Measurements from ENCODE around the gene SLC44A4.

SLC44A4 gene

DNA sequence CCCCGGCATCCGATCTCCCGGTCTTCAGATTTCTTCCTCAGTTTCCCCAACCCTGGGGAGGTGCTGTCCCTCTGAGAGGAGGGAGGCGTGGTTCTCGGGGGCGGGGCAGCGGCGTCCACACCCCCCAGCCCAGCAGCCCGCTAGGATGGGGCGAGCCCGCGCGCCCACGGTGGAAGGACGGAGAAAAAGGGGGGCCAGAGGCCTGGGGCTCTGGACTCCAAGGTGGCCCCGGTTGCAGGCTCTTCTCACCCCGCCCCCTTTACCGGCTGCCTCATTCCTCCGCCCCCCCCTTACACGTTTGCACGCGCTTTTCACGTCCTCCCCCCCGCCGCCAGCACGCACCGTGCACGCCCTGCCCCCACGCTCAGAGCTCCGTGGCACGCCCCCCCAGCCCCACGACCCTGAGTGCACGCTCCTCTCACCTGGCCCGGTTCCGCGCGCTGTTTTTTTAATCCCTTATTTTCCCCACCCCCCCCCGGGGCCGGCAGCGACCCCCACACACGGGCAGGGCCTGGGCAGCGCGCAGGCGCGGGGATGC, 22.7 kb upstream of the SLC44A4 start:
- DNase-seq (ENCODE audit: low read depth) = peak; percentile 56

DNA sequence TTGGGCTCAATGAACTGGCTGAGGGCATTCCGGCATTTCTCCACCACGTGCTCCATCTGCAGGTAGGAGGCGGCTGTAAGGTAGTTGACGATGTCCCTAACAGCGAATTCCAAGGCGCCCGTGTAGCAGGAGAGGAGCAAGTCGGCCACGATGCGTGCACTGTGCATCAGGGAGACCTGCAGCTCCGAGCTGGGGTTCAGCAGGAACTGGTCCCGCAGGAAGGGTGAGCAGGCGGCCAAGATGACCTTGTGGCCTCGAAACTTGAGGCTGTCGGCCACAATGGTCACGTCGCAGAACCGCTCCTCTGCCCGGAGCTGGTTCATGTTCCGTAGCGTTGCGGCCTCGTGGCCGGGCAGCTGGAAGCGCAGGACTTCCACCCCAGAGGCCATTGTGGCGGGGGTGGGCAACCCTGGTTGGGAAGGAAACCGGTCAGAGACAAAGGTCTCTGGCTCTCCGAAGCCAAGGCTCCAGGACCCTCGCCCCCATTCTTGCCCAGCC, 22.2 kb upstream of the SLC44A4 start:
- DNase-seq (ENCODE audit: low read depth) = no peak

DNA sequence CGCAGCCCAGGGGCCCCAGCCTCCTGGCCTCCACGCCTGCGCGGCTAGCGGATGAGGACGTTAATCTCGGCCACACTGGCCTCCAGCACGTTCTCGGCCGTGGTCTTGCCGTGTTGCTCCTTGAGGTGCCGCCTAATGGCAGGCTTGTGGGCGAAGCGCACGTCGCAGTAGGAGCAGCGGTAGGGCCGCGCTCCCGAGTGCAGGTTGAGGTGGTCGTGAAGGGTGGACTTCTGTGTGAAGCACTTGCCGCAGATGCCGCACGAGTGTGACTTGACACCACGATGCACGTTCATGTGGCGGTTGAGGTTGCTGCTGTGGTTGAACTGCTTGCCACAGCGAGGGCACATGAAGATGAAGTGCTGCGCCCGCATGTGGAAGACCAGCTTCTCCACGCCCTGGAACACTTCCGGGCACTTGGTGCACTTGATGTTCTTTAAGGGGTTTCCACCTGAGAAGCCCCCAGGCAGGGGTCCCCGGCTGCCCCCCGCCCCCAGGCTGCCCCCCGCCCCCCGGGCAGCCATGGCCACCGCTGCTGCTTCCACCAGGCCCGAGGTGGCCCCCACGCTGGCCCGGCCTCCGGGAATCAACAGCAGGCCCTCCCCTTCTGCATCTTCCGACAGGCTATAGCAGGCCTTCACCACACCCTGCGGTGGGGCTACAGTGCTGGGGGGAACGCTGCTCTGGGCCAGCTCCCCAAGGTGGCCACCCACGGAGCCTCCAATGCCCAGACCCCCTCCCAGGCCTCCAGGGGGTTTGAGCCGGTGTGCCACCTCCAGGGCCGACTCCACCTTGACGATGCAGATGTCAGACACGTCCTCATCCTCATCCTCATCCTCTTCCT, 21.3 kb upstream of the SLC44A4 start:
- no peak for DNase-seq (ENCODE audit: low read depth)

DNA sequence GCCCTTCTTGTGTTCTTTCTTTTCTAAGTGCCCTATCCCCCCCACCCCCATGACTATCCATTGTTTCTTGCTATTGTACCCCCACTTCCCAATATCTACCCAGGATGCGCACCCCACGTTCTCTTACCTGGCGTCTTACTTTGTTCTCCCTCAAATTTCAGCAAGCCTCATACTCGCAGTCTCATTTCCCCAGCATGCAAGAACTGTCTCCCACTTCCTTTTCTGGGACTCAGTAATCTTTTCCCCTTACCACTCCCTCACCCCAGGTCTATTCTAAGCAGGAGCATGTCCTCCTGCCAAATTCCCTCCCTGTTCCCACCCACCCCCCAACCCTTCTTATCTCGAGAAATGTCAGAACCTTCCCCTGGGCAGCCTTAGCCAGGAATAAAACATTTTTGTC, 20.4 kb upstream of the SLC44A4 start:
- DNase-seq (ENCODE audit: low read depth) = no peak

DNA sequence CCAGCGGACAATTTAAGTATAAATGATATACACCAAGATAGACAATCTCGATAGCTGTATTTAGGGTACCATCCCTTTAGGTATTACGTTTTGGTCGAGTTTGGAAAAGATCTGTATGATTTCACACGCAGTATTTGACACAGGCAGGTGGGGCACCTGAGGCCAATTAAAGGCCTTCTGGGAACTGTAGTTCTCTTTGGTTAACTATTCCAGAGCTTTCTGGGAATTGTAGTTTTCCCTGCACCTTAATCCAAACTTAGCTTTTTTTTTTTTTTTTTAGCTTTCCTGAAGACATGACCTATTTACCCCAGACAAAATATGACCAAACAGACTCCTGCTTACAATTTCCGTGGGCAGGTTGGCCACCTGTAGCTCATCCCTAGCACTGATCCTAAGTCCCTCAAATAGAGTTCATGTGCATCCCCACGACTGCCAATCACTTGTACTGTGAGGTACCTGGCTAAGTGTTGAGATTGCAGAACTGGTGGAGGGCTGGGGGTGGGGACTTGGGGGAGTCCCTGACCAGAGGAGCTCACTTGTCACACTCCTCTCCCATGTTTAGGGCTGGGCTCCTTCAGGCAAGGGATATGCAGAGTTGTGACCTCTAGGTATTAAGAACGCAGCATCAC, 19.7 kb upstream of the SLC44A4 start:
- DNase-seq (ENCODE audit: low read depth) = no peak

DNA sequence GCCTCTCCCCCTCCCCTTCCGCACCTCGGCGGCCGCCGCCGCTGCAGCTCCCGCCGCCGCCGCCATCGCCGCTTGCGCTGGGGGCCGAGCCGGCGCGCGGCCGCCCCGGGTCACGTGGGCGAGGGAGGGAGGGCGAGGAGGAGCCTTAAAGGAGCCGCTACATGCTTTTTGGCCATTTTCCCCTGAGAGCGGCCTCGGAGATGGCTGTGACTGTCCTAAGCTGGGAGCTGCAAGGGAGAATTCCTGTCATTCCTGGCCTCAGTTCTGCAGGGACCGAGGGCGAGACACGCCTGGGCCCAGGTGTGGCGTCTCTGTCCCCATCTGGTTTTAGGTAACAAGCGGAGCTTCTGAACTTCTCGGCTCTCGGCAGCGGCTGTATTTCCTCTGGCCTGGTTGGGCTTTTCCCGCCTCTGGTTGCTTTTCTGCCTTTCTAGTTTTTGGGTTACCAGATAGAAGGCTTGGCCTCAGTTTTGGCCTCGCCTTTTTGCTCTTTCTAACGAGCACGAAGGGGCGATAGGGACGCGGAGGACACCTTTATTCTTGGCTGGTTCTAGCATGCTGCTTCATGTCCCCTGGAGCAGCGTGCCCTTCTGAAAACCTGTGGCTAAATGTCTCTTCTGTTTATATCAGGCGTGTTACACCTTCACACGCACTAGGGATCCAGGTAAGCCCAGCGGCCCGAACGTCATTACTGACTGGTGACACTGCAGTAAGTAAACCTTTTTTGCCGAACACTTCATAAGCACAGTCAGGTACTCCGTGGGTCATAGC, 19.0 kb upstream of the SLC44A4 start, which contains the start of gene EHMT2:
Gene EHMT2, minus strand, starts transcription at position 87 of the 771 bp plus-strand sequence. Its CDS starts 21 bp downstream, at position 66.
- DNase-seq (ENCODE audit: low read depth) = peak; percentile 79

DNA sequence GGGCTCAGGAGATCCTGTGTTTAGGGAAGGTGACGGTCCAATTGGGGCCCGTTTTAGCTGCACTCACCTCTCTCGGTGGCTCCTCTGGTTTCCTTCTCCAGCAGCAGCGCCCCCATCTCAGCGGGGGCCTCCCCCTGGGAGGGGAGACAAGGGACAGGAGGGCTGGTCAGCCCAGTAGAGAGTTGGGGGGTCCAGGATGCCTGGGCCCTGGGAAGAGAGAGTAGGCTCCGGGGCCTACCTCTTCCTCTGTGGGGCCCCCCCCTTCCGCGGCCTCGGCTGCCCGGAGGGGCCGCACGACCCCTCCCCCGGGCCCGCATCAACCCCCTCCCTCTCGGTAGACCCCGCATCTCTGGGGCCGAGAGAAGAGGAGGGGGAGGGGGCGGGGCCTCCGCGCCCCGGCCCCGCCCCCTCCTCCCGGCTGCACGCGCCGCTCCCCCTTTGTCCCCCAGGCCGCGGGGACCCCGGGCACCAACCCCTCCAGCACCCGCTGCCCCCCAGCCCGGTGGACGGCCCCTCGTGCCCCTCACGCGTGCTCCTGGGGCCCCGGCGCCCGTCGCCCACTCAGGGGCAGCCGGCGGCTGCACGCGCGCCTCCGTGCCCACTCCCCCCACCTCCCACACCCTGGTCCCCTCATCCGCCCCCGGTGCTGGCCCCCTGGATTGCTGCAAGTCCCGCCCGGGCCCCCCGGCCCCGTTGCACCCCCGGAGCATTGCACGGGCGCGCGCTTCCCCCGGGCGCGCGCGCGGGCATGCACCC, 18.2 kb upstream of the SLC44A4 start:
- DNase-seq (ENCODE audit: low read depth) = no peak

DNA sequence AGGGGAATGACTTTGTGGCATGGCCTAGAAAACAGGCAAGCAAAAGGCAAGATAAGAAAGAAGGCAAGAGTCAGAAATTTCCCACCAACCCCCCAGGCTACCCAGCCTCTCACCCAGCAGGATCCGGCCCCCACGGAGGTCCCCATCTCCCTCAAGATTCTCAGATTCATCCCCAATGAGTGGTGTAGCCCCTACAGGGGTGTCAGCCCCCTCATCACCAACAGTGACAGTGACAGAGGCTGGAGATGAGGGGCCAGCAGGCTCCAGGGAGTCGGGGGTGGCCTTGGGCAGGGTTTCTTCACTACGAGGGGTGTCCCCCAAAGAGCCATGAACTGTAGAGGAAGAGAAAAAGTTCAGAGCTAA, 17.7 kb upstream of the SLC44A4 start:
- no peak for DNase-seq (ENCODE audit: low read depth)

DNA sequence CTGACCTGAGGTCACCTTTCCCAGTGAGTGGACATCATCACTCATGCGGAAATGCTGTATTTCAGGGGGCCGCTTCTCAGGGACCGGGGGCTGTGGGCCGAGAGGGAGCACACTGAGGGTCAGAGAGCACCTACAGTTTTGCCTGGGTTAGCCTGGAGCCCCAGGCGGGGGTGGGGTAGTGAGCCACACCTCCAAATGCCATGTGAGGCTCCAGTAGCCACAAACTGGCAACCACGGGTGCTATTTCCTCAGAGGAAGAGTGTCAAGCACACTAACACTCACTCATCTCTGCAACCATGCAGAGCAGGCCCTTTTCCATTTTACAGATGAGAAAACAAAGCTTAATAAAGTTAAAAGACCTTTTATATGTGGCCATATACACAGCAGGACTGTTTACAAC, 14.0 kb upstream of the SLC44A4 start:
- no peak for DNase-seq (ENCODE audit: low read depth)

DNA sequence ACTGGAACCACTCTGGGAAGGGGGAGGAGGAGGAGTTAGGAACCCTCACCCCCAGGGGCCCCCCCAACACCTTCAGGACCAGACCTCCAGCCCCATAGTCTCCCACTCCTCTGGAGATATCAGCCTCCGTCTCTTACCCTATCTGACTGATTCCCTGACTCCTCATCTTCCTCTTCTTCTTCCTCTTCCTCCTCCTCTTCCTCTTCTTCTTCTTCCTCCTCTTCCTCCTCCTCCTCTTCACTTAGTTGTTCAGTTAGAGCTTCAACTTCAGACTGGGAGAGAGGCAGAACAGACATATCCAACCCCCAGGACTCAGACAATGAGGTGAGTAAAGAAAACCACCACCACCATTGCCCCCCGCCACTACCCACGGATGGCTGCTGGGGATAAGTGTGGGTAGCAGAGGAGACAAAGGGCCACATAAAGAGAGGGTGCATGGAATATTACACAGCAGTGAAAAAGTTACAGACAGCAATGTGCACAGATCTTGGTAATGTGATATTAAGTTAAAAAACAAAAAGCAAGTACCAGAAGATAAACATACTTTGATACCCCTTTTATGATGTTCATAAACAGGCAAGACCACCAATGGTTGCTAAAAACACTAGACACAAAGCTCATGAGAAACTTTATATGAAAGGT, 10.7 kb upstream of the SLC44A4 start:
- DNase-seq (ENCODE audit: low read depth) = no peak

DNA sequence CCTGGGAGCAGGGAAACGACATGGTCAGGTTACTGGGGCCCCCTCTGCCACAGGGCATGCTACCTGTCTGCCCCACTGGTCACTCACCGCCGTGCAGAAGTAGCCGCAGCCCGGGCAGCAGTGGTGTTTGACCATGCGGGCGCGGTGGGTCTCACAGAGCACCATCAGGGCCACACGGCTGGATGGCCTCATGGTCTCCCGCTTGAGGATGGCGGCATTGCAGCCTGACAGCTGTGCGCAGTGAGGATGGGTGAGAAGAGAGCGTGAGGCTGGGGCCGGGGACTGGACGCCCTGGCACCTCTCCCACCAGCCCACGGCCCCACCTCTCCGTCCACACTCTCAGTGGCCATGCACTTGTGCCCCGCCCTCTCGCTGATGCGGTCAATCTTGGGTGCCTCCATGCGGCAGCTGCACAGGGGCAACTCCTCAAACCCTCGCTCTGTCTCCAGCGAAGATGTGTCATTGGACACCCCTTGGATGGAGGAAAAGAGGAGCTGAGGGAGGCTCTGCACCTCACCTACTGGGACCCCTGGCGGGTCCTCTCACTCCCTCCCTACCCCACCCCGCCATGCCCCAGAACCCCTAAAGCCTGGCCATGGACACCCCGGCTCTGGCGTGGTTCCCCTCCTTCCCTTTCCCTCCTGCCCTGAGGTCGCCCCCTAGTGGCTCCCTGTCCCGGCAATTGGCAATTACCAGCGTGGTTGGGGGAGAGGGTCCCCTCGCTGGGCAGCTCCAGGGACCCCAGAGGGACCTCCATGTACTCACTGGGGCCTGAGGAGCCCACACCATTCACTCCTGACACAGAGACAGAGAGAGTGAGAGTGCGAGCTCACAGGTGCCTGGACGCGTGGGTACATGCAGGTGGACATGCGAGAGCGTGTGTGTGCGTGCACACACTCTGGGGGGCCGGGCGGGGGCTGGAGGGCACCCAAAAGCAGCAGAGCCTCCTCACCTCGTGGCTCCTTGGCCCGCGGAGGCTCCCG, 9.8 kb upstream of the SLC44A4 start:
- DNase-seq (ENCODE audit: low read depth) = no peak

DNA sequence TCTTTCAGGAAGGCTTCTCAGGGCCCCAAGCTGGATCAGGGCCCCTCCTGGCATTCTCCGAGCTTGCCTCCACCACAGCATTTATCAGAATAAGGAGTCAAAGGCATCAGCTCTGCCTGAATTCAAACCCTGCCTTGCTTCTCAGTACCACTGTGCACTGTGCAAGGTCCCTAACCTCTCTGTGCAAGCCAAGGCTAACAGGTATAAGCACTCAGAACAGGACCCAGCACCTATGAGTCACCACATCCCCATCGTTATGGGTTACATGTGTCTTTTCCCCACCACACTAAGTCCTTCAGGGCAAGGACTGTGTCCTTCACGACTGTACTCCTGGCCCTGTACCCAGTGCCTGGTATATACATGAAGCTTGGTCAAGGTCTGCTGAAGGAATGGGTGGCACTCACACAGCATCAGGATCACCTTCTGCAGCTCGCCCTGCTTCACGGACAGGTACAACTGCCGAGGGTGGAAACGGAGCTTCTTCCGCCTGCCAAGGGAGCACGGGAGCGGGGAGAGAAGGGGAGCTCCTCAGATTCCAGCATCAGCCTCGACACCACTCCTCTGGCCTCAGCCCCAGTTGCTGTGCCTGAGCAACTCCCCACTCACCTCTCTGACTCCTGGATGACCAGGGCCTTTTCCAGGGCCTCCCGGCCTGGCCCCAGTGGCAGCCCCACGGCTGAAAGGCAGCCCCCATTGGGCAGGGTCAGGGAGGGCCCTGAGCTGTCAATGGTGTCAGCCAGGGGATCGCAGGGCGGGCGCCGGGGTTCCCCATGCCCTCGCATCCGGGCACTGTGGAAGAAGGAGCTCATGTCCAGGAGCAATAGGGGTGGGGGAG, 8.6 kb upstream of the SLC44A4 start:
- DNase-seq (ENCODE audit: low read depth) = no peak

DNA sequence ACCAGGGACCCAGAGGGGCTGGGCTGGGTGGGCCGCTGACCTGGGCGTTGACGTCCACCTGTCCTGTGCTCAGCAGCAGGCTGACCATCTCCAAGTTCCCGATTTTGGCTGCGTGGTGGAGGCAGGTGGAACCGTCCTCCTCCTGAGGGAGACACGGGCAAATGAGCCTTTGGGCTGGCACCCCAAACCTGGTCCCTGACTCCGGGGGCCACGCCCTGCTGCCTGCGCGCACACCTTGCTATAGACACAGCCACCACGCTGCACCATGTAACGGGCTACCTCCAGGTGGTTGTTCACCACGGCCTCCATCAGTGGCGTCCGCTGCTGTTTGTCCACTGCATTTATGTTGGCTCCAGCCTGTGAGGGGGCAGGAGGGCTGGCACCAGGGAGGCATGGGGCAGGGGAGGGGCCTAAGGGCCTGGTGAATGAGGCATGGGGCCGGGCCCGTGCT, 7.8 kb upstream of the SLC44A4 start:
- no peak for DNase-seq (ENCODE audit: low read depth)

DNA sequence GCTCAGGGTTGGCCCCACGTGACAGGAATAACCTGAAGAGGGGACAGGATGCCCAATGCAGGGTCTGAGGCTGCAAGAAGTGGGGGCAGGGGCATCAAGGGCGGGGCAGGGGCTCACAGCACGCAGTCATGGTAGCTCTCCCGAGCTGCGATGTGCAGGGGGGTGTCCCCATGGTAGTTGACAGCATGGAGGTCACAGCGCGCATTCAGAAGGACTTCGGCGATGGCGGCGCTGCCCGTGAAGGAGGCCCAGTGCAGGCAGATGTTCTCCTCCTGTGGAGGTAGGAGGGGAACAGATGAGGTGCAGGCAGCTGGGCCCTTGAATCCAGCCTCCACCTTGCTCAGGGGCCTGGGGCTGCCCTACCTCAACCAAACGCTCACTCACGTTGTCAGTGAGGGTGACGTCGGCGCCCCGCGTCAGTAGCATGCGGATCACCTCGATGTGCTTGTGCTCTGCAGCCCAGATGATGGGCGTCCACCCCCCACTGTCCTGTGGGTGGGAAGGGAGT, 5.8 kb upstream of the SLC44A4 start:
- no peak for DNase-seq (ENCODE audit: low read depth)

DNA sequence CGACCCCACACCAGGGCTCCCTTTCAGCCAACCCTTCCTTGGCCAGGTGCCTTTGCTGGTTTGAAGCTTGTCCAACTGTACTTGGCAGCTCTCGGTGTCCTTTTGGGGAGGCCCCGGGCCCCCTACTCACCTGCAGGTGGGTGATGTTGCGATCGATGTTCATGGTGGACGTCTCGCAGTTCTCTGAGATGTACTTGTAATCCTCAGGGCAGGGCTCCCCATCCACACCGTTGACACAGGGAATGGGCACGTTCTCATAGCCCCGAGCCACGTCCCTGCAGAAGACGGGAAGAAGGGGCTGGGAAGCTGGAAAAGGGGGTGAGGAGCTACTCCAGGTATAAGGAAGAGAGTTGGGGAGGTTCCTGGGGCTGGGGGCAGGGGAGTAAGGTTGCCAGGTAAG, 4.9 kb upstream of the SLC44A4 start:
- no peak for DNase-seq (ENCODE audit: low read depth)

DNA sequence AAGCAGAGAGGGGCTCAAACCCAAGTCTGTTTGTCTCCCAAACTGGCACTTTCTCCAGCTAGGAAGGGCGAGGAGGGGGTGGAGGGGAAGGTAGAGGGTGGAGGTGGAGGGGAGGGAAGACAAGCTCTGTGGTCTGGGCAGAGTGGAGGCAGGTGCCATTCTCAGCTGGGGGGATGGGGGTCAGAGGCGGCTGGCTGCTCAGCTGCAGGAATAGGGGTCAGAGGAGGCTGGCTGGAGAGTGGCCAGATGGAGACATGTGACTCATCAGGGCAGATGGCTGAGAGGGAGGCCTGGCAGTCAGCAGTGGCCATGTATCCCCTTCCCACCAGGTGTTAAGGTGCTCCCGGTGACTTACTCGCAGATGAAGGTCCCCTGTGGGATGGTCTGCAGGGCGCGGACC, 3.5 kb upstream of the SLC44A4 start:
- DNase-seq (ENCODE audit: low read depth) = no peak

DNA sequence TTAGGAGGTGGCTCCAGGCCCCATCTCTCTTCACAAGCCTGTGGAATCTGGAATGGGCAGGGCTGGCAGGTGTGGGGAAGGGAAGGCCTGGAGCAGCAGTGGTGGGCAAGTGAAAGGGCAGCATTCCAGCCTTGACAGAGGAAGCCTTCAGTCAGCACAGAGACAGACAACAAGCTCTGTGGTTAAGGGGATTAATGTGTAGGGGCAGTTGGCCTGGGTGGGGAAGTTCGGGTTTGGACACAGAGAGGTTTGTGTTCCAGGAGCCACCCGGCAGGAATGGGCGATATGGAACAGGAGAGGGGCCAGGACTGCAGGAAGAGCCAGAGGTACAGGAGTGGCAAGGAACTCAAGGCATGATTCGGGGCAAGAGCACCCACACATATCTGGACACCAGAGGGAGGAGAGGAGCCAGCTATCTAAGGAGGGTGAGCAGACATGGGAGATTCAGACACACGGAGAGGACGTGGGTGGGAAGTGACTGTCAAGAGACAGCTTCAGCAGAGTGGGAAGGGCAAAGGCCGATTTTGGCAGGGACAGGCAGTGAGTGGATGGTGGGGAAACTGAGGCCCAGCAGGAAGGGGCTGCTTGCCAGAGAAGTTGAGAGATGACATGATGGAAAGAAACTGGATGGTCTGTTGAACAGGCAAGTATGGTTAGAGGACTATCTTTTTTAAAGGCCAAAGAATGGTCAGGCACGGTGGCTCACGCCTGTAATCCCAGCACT, 2.5 kb upstream of the SLC44A4 start:
- DNase-seq (ENCODE audit: low read depth) = no peak

DNA sequence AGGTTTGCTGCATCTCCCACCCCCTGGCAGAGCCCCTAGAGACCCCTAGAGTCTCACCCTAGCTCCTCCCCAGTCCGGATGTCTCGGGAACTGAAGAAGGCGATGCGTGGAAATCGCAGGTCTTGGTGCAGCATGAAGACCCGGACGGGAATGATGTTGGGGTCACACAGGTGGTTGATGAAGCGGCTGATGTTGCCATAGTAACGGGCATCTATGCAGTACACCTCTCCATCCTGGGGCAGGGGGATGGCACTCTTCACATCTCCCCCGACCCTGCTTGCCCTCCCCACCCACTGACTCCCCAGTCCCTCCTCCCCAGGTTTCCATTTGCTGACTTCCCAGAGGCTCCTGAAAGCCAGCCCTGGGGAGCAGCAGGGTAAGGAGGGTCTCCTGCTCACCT, 1.8 kb upstream of the SLC44A4 start:
- DNase-seq (ENCODE audit: low read depth) = no peak
